Left renal pelvis (tissue), 4 donors: ENCODE measurements around the gene ITPKB. TPM values are rescaled to one million over a fixed set of nuclear protein-coding genes. Genes with fewer than 3 reads are reported as not detected.
"Not testable (repeated sequence)": the region's sequence is repeated elsewhere in the genome, so short reads cannot be mapped to it uniquely, and the experiment has no call there.

Source experiments
- DNase-seq, 4 donors: peaks; one replicate each; pipeline ENCODE4 v3.0.0-alpha.2; 2013; ENCODE audit warnings: low read depth in 4 of 4, low spot score in 3 of 4
- polyA plus RNA-seq, 4 donors: library from polyadenylated mRNA; unstranded; fragments of 120-200 nt; gene quantifications; one replicate each; pipeline ENCODE4 v1.2.1, GENCODE V29; 2013; ENCODE audit not compliant: insufficient read length in 4 of 4

ITPKB gene
- polyA plus RNA-seq = 10 to 100 TPM; 22.5 to 26.3 (median 23.4) TPM

- DNase-seq = peak in 2 of 4 donors; percentile 46 to 52
These were observed at the start of gene ITPKB for GRCh38 chr1:226738995-226739695. ITPKB (minus strand) TSS chr1:226739282; CDS start chr1:226737458, 1,824 bp downstream.

GRCh38 chr1:226787638-226788037 is 48.6 kb upstream of the ITPKB start:
- no peak for DNase-seq

- DNase-seq = no peak
These were observed 48.0 kb upstream of the ITPKB start for GRCh38 chr1:226787071-226787470.

- no peak for DNase-seq
These were observed 47.5 kb upstream of the ITPKB start for GRCh38 chr1:226786550-226786949.

GRCh38 chr1:226785805-226786204 is 46.7 kb upstream of the ITPKB start:
- no peak for DNase-seq

- DNase-seq = no peak
These were observed 45.3 kb upstream of the ITPKB start for GRCh38 chr1:226784081-226785049.

- DNase-seq = no peak
These were observed 43.9 kb upstream of the ITPKB start for GRCh38 chr1:226782845-226783601.

GRCh38 chr1:226781937-226782609 is 43.0 kb upstream of the ITPKB start:
- no peak for DNase-seq

GRCh38 chr1:226779561-226779960 is 40.5 kb upstream of the ITPKB start:
- no peak for DNase-seq

GRCh38 chr1:226778657-226779058 is 39.6 kb upstream of the ITPKB start:
- no peak for DNase-seq

GRCh38 chr1:226776975-226777374 is 37.9 kb upstream of the ITPKB start:
- DNase-seq = no peak

GRCh38 chr1:226776066-226776465 is 37.0 kb upstream of the ITPKB start:
- DNase-seq = no peak

- DNase-seq = no peak
These were observed 33.5 kb upstream of the ITPKB start for GRCh38 chr1:226772446-226773139.

GRCh38 chr1:226767170-226767569 is 28.1 kb upstream of the ITPKB start:
- DNase-seq = not testable (repeated sequence)

- DNase-seq = no peak
These were observed 27.5 kb upstream of the ITPKB start for GRCh38 chr1:226766565-226766964.

- no peak for DNase-seq
These were observed 25.5 kb upstream of the ITPKB start for GRCh38 chr1:226764533-226764932.

GRCh38 chr1:226763905-226764264 is 24.8 kb upstream of the ITPKB start:
- DNase-seq = no peak

- DNase-seq = no peak
These were observed 24.2 kb upstream of the ITPKB start for GRCh38 chr1:226762988-226763904.

GRCh38 chr1:226762055-226762454 is 23.0 kb upstream of the ITPKB start:
- DNase-seq = no peak
